Ecto neural progenitor cell (in vitro differentiated cells): ENCODE results near the gene OBSCN.

Experiments used
- DNase-seq: peaks from one replicate; pipeline ENCODE4 v3.0.0-alpha.2; 2018; ENCODE audit warnings: low spot score

Gene OBSCN

DNA sequence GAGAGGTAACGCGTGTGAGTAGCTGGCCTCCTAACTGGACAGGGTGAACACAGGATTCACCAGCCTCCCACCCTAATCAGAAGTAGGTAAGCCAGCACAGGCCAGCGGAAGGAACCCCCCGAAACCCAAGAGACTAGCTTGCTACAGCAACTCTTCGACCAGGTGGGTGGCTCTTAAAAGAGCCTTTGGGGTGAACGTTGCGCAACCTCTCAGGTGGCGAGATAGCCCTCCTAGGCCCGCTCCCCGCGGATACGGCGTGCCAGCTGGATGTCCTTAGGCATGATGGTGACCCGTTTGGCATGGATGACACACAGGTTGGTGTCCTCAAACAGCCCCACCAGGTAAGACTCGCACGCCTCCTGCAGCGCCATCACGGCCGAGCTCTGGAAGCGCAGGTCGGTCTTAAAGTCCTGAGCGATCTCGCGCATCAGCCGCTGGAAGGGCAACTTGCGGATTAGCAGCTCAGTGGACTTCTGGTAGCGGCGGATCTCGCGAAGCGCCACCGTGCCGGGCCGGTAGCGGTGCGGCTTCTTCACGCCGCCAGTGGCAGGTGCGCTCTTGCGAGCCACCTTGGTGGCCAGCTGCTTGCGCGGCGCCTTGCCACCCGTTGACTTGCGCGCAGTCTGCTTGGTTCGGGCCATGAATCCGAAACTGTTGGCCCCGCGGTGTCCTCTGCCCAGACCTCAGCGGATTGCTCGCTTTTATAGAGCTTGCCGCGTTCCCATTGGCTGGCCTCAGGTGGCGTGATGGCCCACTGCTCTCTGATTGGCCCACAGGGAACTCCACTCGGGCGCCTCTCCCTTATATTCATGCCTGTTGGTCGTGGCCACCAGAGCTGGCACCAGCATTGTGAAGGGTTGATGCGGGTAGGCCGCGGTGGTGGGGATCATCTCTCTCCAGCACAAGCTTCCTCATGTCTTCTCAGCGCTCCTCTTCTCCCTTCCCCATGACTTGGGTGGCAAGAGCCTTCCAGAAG, 217.1 kb downstream of the OBSCN start:
- no peak for DNase-seq

DNA sequence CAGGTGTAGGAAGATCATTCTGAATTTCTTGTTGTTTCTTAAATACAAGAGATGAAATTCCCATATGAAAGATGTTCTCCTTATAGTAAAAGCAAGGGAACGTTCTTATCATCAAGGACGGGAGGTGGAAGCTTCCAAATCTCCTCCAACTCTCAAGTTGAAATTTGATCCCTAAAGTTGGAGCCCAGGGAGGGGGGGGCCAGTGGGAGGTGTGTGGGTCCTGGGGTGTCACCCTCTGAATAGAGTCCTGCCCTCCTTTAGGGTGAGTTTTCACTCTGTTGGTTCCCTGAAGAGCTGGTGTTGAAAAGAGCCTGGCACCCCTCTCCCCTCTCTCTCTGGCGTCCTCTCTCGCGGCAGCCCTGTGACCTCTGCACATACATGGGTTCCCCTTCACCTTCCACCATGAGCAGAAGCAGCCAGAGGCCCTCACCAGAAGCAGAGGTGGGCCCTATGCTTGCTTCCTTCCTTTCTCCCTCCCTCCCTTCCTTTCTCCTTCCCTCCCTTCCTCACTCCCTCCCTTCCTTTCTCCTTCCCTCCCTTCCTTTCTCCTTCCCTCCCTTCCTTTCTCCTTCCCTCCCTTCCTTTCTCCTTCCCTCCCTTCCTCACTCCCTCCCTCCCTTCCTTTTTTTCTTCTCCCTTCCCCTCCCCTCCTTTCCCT, 218.8 kb downstream of the OBSCN start:
- DNase-seq = no peak

DNA sequence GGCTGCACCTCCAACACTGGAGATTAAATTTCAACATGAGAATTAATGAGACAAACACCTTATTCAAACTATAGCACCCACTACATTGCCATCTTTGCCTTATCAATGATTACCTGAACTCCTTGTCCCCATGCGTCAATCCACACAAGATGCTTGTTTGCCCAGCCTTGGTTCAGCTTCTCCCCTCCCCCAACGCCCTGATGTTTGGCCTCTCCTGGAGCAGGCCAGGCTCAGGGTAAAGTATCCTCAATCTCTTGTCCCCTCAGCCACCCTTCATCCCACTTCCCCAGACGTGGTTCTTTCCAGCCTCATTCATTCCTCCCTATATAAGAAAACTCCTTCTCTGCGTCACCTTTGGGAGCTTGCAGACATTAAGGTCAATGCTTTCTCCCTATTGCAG, 220.6 kb downstream of the OBSCN start:
- DNase-seq = no peak
